ENCODE measurements around the gene KRI1.
A peak's percentile ranks its signal among the peaks of the same experiment; 100 is the strongest.

Gene KRI1

DNA sequence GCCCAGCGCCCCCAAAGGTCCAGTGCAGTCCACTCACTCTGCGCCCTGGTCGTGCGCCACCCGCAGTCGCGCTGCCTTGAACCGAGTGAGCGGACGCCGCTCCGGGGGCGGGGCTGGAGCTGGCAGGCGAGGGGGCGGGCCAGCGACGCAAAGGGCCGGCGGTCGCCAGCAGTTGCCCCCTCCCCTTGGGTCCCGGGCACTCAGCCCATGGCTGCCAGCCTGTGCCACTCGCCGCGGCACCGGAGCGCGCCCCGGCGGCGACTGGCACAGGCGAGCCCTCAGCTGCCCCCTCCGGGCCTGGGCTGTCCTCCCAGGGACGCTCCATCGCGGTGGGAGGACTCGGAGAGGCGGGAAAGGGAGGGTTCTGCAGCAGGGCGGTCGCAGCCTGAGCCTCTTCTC, 48.5 kb downstream of the KRI1 start, which contains the start of gene S1PR5:
TSS of gene S1PR5 (minus strand) at position 87 of the 399 bp plus-strand sequence. CDS start 2,436 bp downstream, outside the sequence.
- DNase-seq: peak; percentile 58

DNA sequence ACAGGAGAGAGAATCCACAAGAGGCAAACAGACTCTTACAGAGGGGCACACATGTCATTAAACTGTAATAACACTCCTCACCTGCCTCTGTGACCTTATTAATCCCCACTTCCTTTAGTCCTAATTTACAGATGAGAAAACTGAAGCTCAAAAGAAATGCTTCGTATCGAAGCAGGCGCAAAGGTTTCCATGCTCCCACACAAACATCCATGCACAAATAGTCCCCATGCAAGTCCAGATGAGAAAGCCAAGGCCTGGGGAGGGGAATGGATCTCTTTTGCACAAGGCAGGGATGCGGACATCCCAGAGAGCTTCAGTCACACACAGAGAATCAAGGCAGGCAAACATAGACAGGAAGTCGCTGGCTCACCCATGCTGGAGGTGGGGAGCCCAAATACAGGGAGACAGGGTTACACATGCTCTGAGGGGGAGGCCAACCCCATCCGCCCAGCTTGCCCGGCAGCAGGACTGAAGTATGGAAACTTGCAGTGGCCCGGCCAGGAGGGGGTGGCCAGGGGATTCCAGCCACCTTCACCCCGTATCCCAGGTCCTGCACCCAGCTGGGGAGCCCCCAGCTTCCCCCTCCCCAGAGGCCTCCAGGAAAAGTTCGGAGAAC, 49.0 kb downstream of the KRI1 start:
- DNase-seq: no peak

DNA sequence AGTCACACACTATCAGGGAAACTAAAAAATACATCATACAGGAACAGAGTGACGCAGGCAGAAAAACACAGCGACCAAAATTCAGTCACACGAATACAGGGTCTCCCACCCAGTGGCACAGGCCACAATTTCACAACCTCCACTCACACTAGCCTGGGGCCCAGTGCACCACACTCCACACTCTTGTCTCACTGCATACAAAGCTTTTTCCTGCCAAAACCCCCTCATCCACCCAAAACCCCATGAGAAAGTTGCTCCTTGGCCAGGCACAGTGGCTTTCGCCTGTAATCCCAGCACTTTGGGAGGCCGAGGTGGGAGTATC, 49.8 kb downstream of the KRI1 start:
- DNase-seq: no peak

DNA sequence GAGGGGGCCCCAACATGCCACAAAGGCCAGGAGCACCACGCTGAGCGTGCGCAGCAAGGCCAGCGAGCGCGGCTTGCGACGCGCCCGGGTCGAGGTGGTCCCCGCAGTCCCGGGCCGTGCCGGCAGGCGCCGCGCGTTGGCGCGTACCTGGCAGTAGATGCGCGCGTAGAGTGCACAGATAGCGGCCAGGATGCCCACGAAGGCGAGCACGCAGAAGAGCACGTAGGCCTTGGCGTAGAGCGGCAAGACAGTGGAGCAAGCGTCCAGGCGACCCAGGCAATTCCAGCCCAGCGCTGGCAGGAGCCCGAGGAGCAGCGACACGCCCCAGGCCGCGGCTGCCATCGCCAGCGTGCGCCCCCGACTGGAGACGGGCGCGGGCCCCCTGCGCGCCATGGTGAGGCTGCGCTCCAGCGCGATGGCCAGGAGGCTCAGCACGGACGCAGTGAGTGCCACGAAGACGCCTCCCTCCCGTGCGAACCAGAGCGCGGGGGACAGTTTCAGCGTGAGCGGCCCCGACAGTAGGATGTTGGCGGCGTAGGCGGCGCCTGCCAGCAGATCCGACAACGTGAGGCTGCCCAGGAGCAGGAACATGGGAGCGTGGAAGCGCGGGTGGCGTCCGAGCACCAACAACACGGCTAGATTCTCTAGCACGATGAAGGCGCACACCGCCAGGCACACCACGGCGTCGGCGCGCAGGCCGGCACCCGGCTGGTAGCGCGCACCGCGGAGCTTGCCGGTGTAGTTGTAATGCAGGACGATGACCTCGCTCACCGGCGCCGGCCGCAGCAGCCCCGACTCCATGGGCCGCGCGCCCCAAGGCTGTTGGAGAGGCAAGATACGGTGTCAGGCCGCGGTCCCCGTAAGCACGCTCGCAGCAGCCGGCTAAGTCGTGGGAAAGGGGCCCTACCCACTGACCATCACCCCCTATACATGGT, 51.3 kb downstream of the KRI1 start:
- no peak for DNase-seq

DNA sequence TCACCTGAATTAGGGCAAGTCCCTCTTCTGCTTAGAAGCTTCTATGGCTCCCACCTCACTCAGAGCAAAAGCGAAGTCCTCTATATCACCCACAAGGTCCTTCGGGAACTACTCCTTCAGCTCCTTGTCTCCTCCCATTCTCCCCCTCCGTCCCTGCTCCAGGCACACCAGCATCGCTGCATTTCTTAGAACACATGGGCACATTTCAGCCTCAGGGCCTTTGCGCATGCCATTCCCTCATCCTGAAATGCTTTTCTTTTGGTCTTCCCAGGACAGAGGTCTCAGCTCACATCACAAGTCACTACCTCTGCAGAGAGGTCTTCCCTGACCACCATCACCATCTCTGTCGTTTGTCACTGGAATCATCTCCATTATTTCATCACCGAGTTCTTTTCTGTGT, 52.6 kb downstream of the KRI1 start:
- no peak for DNase-seq

DNA sequence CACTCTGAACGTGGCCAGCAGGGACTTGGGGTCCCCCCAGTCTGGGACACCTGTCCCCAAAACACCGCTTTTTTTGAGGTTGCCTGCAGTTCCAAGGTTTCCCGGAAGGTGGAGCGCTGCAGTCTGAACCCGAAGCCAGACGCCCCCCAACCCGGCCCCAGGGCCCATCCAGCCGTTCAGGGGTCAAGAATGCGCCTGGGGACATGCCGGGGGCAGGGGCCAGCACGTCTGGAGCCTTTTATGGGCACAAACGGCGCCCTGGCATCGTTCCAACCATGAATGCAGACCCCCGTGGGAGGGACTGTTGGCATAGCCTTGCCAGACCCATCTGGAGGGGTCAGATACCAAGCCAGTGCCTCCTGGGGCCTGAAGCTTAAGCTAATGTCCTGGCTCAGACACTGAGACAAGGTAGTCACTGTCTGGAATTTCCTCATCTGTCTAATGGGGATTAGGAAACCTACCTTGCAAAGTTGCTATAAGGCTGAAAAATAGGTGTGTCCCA, 55.5 kb downstream of the KRI1 start:
- no peak for DNase-seq

DNA sequence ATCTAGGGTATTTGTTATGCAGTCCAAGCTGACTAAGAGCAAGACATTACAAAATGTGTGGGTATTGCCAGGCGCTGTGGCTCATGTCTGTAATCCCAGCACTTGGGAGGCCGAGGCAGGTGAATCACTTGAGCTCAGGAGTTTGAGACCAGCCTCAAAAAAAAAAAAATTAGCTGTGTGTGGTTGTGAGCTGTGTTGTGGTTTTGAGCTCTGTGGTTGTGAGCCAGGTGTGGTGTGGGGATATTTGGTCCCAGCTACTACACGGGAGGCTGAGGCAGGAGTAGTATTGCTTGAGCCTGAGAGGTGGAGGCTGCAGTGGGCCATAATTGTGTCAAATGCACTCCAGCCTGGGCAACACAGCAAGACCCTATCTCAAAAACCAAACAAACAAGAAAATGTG, 57.1 kb downstream of the KRI1 start:
- no peak for DNase-seq

DNA sequence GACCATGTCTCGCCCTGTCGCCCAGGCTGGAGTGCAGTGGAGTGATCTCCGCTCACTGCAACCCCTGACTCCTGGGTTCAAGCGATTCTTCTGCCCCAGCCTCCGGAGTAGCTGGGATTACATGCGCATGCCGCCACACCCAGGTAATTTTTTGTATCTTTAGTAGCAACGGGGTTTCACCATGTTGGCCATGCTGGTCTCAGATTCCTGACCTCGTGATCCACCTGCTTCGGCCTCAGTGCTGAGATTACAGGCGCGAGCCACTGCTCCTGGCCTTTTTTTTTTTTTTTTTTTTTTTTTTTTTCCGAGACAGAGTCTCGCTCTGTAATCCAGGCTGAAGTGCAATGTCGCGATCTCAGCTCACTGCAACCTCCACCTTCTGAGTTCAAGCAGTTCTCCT, 57.8 kb downstream of the KRI1 start:
- no peak for DNase-seq

DNA sequence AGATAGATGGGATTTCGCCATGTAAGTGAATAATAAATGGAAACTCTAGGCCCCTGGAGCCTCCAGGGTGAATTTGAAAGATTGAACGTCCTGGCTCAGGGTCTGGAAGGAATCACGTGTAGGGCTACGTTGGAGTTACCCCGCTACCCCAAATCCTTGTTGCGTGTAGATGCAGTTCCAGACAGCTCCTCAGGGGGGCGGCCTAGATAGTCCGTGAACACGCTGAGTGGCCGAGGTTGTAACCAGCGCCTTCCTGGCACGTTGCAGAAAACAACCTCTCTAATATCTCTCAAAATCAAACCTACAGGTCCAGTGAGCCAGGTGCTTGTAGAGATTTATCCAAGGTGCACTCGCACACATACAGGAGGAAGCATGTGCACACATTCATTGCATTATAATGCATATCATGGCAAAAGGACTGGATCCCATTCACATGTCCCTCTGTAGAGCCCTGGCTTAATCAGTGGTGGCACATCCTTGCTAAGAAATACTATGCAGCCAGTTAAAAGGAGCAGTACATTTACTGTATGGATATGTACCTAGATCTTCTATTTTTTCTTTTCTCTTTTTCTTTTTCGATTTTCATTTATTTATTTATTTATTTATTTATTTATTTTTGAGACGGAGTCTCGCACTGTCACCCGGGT, 60.1 kb downstream of the KRI1 start:
- DNase-seq: no peak
